Endothelial cell of umbilical vein (primary cell): ENCODE data around the gene SH3YL1. TPM values are rescaled to one million over a fixed set of nuclear protein-coding genes. Genes with fewer than 3 reads are reported as not detected.

ENCODE experiments used
- BruUV-seq: library from RNA; stranded (reverse); fragments of 400-500 nt; replicated peaks from 2 replicates; lab custom pipeline; 2021; lab: Mats Ljungman, UMichigan
- CTCF ChIA-PET: fragments of 300-600, 350-600 bp; sonication (Branson Sonifier 250); formaldehyde crosslinking; loops from one replicate; lab custom pipeline; 2021; ENCODE audit warnings: antibody characterized with exemption, inconsistent platforms; lab: Charles Lee
- POLR2A ChIA-PET: fragments of 300-600, 350-600 bp; sonication (Branson Sonifier 250); formaldehyde crosslinking; loops from one replicate; lab custom pipeline; 2021; ENCODE audit warnings: antibody characterized with exemption, inconsistent platforms; lab: Charles Lee
- DNase-seq: peaks from one replicate; pipeline ENCODE4 v3.0.0-alpha.2; 2011; ENCODE audit warnings: low read depth, low spot score
- FAIRE-seq: peaks from 2 replicates; lab custom pipeline; 2011; peaks lifted over from hg19 to GRCh38; lab: Jason Lieb, UNC
- H2AFZ ChIP-seq: 2 replicates; pipeline ENCODE4 v1.6.0; 2012; ENCODE audit warnings: low read depth, low read length, control low read depth, inconsistent platforms
- H3K27ac ChIP-seq: 2 replicates; pipeline ENCODE4 v1.5.1; 2011; ENCODE audit warnings: low read depth, mild to moderate bottlenecking, control low read depth, low read length, moderate library complexity; ENCODE audit not compliant: insufficient read depth
- H3K27me3 ChIP-seq, 2 experiments: 2 replicates each; pipeline versions ENCODE4 v1.6.0 to v1.6.1; 2011; ENCODE audit warnings: low read length in 2 of 2, mixed read lengths in 1 of 2; ENCODE audit not compliant: control insufficient read depth in 2 of 2, insufficient read depth in 2 of 2
- H3K36me3 ChIP-seq, 2 experiments: 2 replicates in 1 of 2; 3 replicates in 1 of 2; pipeline ENCODE4 v1.5.1; 2011; ENCODE audit warnings: low read length in 2 of 2, mild to moderate bottlenecking in 1 of 2, moderate library complexity in 1 of 2; ENCODE audit not compliant: control insufficient read depth in 2 of 2, insufficient read depth in 2 of 2; ENCODE audit errors: extremely low read depth in 1 of 2
- H3K4me1 ChIP-seq: 3 replicates; pipeline ENCODE4 v1.5.1; 2011; ENCODE audit warnings: mild to moderate bottlenecking, low read length; ENCODE audit not compliant: control insufficient read depth, insufficient read depth; ENCODE audit errors: extremely low read depth
- H3K4me2 ChIP-seq: 2 replicates; pipeline ENCODE4 v1.6.1; 2011; ENCODE audit warnings: low read length, control low read depth, mixed read lengths; ENCODE audit not compliant: insufficient read depth
- H3K4me3 ChIP-seq, 3 experiments: fragments of 200-600 bp in 1 of 3; sonication (generic), shearing (Covaris generic) in 1 of 3; replicated peaks in 1 of 3; 2 replicates each; pipeline ENCODE4 v1.5.1; 2011 to 2016; ENCODE audit warnings: control low read depth in 3 of 3, low read length in 3 of 3, mild to moderate bottlenecking in 2 of 3, inconsistent platforms in 1 of 3, low read depth in 1 of 3, moderate library complexity in 1 of 3; ENCODE audit not compliant: insufficient read depth in 1 of 3
- H3K79me2 ChIP-seq: 2 replicates; pipeline ENCODE4 v1.6.0; 2012; ENCODE audit warnings: low read length, inconsistent platforms; ENCODE audit not compliant: control insufficient read depth, insufficient read depth
- H3K9ac ChIP-seq: replicated peaks from 2 replicates; pipeline ENCODE3; 2011; ENCODE audit warnings: low read length, control low read depth; ENCODE audit not compliant: insufficient read depth; ENCODE audit errors: extremely low read depth
- H3K9me1 ChIP-seq: replicated peaks from 3 replicates; pipeline ENCODE4 v1.6.0; 2011; ENCODE audit warnings: mild to moderate bottlenecking, low read length; ENCODE audit not compliant: control insufficient read depth, insufficient read depth; ENCODE audit errors: extremely low read depth
- H3K9me3 ChIP-seq: replicated peaks from 2 replicates; pipeline ENCODE4 v1.5.1; 2012; ENCODE audit warnings: low read length, inconsistent platforms; ENCODE audit not compliant: control insufficient read depth, insufficient read depth
- H4K20me1 ChIP-seq: replicated peaks from 2 replicates; pipeline ENCODE3; 2011; ENCODE audit warnings: mild to moderate bottlenecking, low read length; ENCODE audit not compliant: control insufficient read depth, insufficient read depth; ENCODE audit errors: extremely low read depth
- CTCF ChIP-seq, 2 donors: IDR thresholded peaks; 1 replicate in 1 of 2; 2 replicates in 1 of 2; pipeline ENCODE4 v1.5.1; 2011; ENCODE audit warnings: low read length in 2 of 2, mild to moderate bottlenecking in 2 of 2, moderate library complexity in 2 of 2, control low read depth in 1 of 2, inconsistent platforms in 1 of 2, low read depth in 1 of 2; ENCODE audit not compliant: insufficient read depth in 1 of 2; ENCODE audit errors: extremely low read depth in 1 of 2
- EZH2 ChIP-seq: IDR thresholded peaks from 2 replicates; pipeline ENCODE4 v1.6.1; 2012; ENCODE audit warnings: borderline replicate concordance, low read depth, mild to moderate bottlenecking, moderate library complexity, low read length, inconsistent platforms; ENCODE audit not compliant: severe bottlenecking
- FOS ChIP-seq: IDR thresholded peaks from 2 replicates; pipeline ENCODE4 v1.6.1; 2011; ENCODE audit warnings: mild to moderate bottlenecking, low read length, moderate library complexity, borderline replicate concordance; ENCODE audit not compliant: insufficient read depth
- GATA2 ChIP-seq: IDR thresholded peaks from 2 replicates; pipeline ENCODE4 v1.7.0; 2011; ENCODE audit warnings: low read depth, mild to moderate bottlenecking, moderate library complexity, mixed read lengths, low read length; ENCODE audit not compliant: insufficient read length, insufficient read depth
- JUN ChIP-seq: IDR thresholded peaks from 2 replicates; pipeline ENCODE4 v1.6.1; 2011; ENCODE audit warnings: borderline replicate concordance, low read depth; ENCODE audit not compliant: insufficient read length, insufficient read depth
- MYC ChIP-seq: IDR thresholded peaks from one replicate; pipeline ENCODE4 v1.6.1; 2011; ENCODE audit warnings: mild to moderate bottlenecking, low read depth, low read length
- POLR2A ChIP-seq: IDR thresholded peaks from 2 replicates; pipeline ENCODE4 v1.6.1; 2012; ENCODE audit warnings: low read depth, mild to moderate bottlenecking, control low read depth, low read length
- POLR2AphosphoS5 ChIP-seq: IDR thresholded peaks from 2 replicates; pipeline ENCODE4 v1.6.1; 2012; ENCODE audit warnings: low read depth, mild to moderate bottlenecking, control low read depth, low read length, moderate library complexity; ENCODE audit not compliant: insufficient read depth
- dilution Hi-C: fragments of 300-500 bp; cut with MboI; formaldehyde crosslinking; loops from one replicate; pipeline ENCODE4 v1.15.0; 2019; ENCODE audit warnings: low sequenced_read_pairs; ENCODE audit not compliant: extremely low pct_ligation_motif_present
- intact Hi-C: fragments of 100-400 bp; cut with micrococcal nuclease; formaldehyde crosslinking; loops from one replicate; pipeline ENCODE4 v1.10.0; 2022
- polyA plus RNA-seq, 4 experiments: library from polyadenylated mRNA; depleted of rRNA in 3 of 4; stranded (reverse) in 3 of 4; unstranded in 1 of 4; fragments of >200 nt; gene quantifications; 2 replicates each; pipeline versions ENCODE4 v1.2.1 to v1.2.3, GENCODE V29; 2011 to 2012; ENCODE audit warnings: missing spikeins in 1 of 4
- total RNA-seq: library from RNA; stranded (reverse); gene quantifications from 2 replicates; pipeline ENCODE4 v1.2.3, GENCODE V29; 2021
- TF ChIP-seq, protein P1 (sequence below): IDR thresholded peaks from 2 replicates; pipeline ENCODE4 v1.6.1; 2011; ENCODE audit not compliant: insufficient read depth, insufficient read length

Gene SH3YL1
- total and polyA plus RNA-seq, 2 donors (not counting 3 experiments of a cell fraction or from before 2014, with no cell fraction given), result 12.5 to 22.4 TPM

GRCh38 chr2:184695-185094 lies 79.1 kb downstream of the SH3YL1 start:
- Histone ChIP-seq H3K27me3 (no peaks in the 10 kb centered on the region), H2AFZ (no peak overlapping the region), H3K9me1 (no peaks in the 10 kb centered on the region), H4K20me1 (no peaks in the 10 kb centered on the region), H3K9ac (no peak overlapping the region), H3K27ac (no peak overlapping the region), H3K4me3 (no peak overlapping the region), H3K36me3 (no peaks in the 10 kb centered on the region), H3K9me3 (peaks cover 5% of the 10 kb centered on the region), H3K4me1 (no peaks in the 10 kb centered on the region), H3K79me2 (no peaks in the 10 kb centered on the region), H3K4me2 (no peak overlapping the region)
- TF ChIP-seq FOS, result no peak
- TF ChIP-seq, protein P1, sequence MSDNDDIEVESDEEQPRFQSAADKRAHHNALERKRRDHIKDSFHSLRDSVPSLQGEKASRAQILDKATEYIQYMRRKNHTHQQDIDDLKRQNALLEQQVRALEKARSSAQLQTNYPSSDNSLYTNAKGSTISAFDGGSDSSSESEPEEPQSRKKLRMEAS, result no peak
- TF ChIP-seq EZH2, result no peak
- TF ChIP-seq CTCF (IDR thresholded peaks at IDR 0.05; ENCODE audit: extremely low read depth in 1 of 2, insufficient read depth in 1 of 2, low read depth in 1 of 2, low read length in 2 of 2), result no peak
- no peak for TF ChIP-seq MYC
- no peak for TF ChIP-seq JUN
- no peak for TF ChIP-seq POLR2AphosphoS5
- TF ChIP-seq POLR2A, result no peak
- TF ChIP-seq GATA2, result no peak
- dilution Hi-C loops, result no loop called here
- no peak for FAIRE-seq
- ChIA-PET POLR2A (no interaction called here), CTCF (no interaction called here)
- BruUV-seq, result no TSS peak
- DNase-seq, result no peak
- intact Hi-C loops, result no loop called here
